GM19025 (cell line): Measurements from ENCODE around the gene CDYL.

Source experiments
- ATAC-seq: cut with Tn5 transposase; IDR thresholded peaks from one replicate; pipeline ENCODE4 v1.9.1; 2021; ENCODE audit warnings: mild to moderate bottlenecking, low read depth, moderate library complexity; ENCODE audit not compliant: unreplicated experiment

CDYL gene

GRCh38 chr6:4773181-4773580 lies 3.0 kb upstream of the CDYL start:
- no peak for ATAC-seq

- ATAC-seq: no peak
Measured at GRCh38 chr6:4774296-4774695, 1.9 kb upstream of the CDYL start.

GRCh38 chr6:4774715-4775493 lies 1.3 kb upstream of the CDYL start:
- ATAC-seq: no peak

- ATAC-seq: peak; percentile 50
Measured at GRCh38 chr6:4775494-4776130, 592 bp upstream of the CDYL start.

GRCh38 chr6:4776493-4777393 lies 539 bp downstream of the CDYL start:
- ATAC-seq: peak; percentile 18

GRCh38 chr6:4777394-4777935 lies 1.3 kb downstream of the CDYL start:
- no peak for ATAC-seq

GRCh38 chr6:4778086-4778485 lies 1.9 kb downstream of the CDYL start:
- ATAC-seq: no peak

GRCh38 chr6:4780360-4780812 lies 4.2 kb downstream of the CDYL start:
- ATAC-seq: no peak

- ATAC-seq: no peak
Measured at GRCh38 chr6:4781426-4781825, 5.2 kb downstream of the CDYL start.

GRCh38 chr6:4781967-4782575 lies 5.9 kb downstream of the CDYL start:
- no peak for ATAC-seq

- no peak for ATAC-seq
Measured at GRCh38 chr6:4786996-4787395, 10.8 kb downstream of the CDYL start.

GRCh38 chr6:4788482-4788881 lies 12.3 kb downstream of the CDYL start:
- no peak for ATAC-seq

- peak; percentile 85 for ATAC-seq
Measured at GRCh38 chr6:4788953-4789584, 12.9 kb downstream of the CDYL start.

- ATAC-seq: no peak
Measured at GRCh38 chr6:4790158-4790899, 14.1 kb downstream of the CDYL start.

GRCh38 chr6:4794140-4794707 lies 18.0 kb downstream of the CDYL start:
- no peak for ATAC-seq

- ATAC-seq: no peak
Measured at GRCh38 chr6:4797587-4797986, 21.4 kb downstream of the CDYL start.

- no peak for ATAC-seq
Measured at GRCh38 chr6:4799912-4800311, 23.7 kb downstream of the CDYL start.

GRCh38 chr6:4800662-4801061 lies 24.5 kb downstream of the CDYL start:
- no peak for ATAC-seq
